KMS-11 (cell line): ENCODE results near the gene DIAPH3.

Experiments used
- H2AFZ ChIP-seq: fragments of 200-600 bp; sonication (generic); 2 replicates; pipeline ENCODE4 v1.6.1; 2016; ENCODE audit warnings: antibody characterized with exemption, mixed run types, low read depth
- H3K27ac ChIP-seq: fragments of 200-600 bp; sonication (generic); 2 replicates; pipeline ENCODE4 v1.6.1; 2016; ENCODE audit warnings: mild to moderate bottlenecking, mixed run types
- H3K27me3 ChIP-seq: fragments of 200-600 bp; sonication (generic); 2 replicates; pipeline ENCODE4 v1.6.1; 2017; ENCODE audit warnings: mild to moderate bottlenecking, low read depth, mixed run types, moderate library complexity; ENCODE audit not compliant: insufficient read depth
- H3K36me3 ChIP-seq: fragments of 200-600 bp; sonication (generic); 2 replicates; pipeline ENCODE4 v1.6.1; 2017; ENCODE audit warnings: mild to moderate bottlenecking, mixed run types; ENCODE audit not compliant: insufficient read depth
- H3K4me1 ChIP-seq: fragments of 200-600 bp; sonication (generic); 2 replicates; pipeline ENCODE4 v1.6.1; 2016; ENCODE audit warnings: mild to moderate bottlenecking, low read depth, mixed run types; ENCODE audit not compliant: poor library complexity, severe bottlenecking
- H3K4me2 ChIP-seq: fragments of 200-600 bp; sonication (generic); 2 replicates; pipeline ENCODE4 v1.7.0; 2016; ENCODE audit warnings: mild to moderate bottlenecking, mixed run types
- H3K4me3 ChIP-seq: fragments of 200-600 bp; sonication (generic); IDR thresholded peaks from 2 replicates; pipeline ENCODE4 v1.6.1; 2017; ENCODE audit warnings: low read depth, low read length, mixed read lengths; ENCODE audit not compliant: insufficient read depth
- H3K79me2 ChIP-seq: fragments of 200-600 bp; sonication (generic); 2 replicates; pipeline ENCODE4 v1.6.1; 2016; ENCODE audit warnings: low read depth, mixed run types; ENCODE audit not compliant: insufficient read depth
- H3K9ac ChIP-seq: fragments of 200-600 bp; sonication (generic); 2 replicates; pipeline ENCODE4 v1.6.1; 2016; ENCODE audit warnings: mild to moderate bottlenecking, mixed run types
- H4K20me1 ChIP-seq: fragments of 200-600 bp; sonication (generic); 2 replicates; pipeline ENCODE4 v1.6.1; 2016; ENCODE audit warnings: mild to moderate bottlenecking, mixed run types; ENCODE audit not compliant: insufficient read depth
- CTCF ChIP-seq: fragments of 200-600 bp; sonication (generic); conservative IDR thresholded peaks from 2 replicates; pipeline ENCODE4 v1.6.1; 2017; ENCODE audit warnings: low read depth, mild to moderate bottlenecking, antibody characterized with exemption, low read length, moderate library complexity, mixed read lengths

Gene DIAPH3

GRCh38 chr13:60174113-60174512, 10.4 kb upstream of the DIAPH3 start:
- no peak overlapping the region for H3K4me3 ChIP-seq
- no peaks in the 10 kb centered on the region for H4K20me1 ChIP-seq
- H3K4me1 ChIP-seq: no peaks in the 10 kb centered on the region
- H3K36me3 ChIP-seq: no peaks in the 10 kb centered on the region
- H3K79me2 ChIP-seq: no peaks in the 10 kb centered on the region
- H3K27ac ChIP-seq: no peak overlapping the region
- H2AFZ ChIP-seq: no peak overlapping the region
- no peak overlapping the region for H3K9ac ChIP-seq
- H3K4me2 ChIP-seq: no peak overlapping the region
- no peak for TF ChIP-seq CTCF
- no peaks in the 10 kb centered on the region for H3K27me3 ChIP-seq

GRCh38 chr13:60172111-60172510, 8.4 kb upstream of the DIAPH3 start:
- Histone ChIP-seq H3K9ac (no peak overlapping the region), H3K27me3 (no peaks in the 10 kb centered on the region), H2AFZ (no peak overlapping the region), H3K4me3 (no peak overlapping the region), H3K4me2 (no peak overlapping the region), H4K20me1 (no peaks in the 10 kb centered on the region), H3K36me3 (no peaks in the 10 kb centered on the region), H3K4me1 (no peaks in the 10 kb centered on the region), H3K27ac (no peak overlapping the region), H3K79me2 (no peaks in the 10 kb centered on the region)
- TF ChIP-seq CTCF: no peak

DNA sequence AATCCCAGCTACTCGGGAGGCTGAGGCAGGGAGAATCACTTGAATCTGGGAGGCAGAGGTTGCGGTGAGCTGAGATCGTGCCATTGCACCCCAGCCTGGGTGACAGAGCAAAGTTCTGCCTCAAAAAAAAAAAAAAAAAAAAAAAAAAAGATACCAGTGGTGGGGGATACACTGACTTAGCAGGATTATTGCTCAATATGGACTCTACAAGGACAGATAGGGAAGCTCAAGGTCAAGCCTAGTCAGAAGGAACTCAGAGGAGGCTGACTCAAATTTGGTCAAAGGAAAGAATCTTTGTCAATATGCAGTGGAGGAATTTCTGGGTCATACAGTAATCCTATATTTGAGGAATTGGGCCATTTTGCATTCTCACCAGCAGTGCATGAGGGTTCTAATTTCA, 6.7 kb upstream of the DIAPH3 start:
- Histone ChIP-seq H2AFZ (no peak overlapping the region), H3K27me3 (no peaks in the 10 kb centered on the region), H3K9ac (no peak overlapping the region), H3K36me3 (no peaks in the 10 kb centered on the region), H3K4me3 (no peak overlapping the region), H3K27ac (no peak overlapping the region), H3K4me2 (no peak overlapping the region), H4K20me1 (no peaks in the 10 kb centered on the region), H3K4me1 (no peaks in the 10 kb centered on the region), H3K79me2 (no peaks in the 10 kb centered on the region)
- TF ChIP-seq CTCF: no peak

DNA sequence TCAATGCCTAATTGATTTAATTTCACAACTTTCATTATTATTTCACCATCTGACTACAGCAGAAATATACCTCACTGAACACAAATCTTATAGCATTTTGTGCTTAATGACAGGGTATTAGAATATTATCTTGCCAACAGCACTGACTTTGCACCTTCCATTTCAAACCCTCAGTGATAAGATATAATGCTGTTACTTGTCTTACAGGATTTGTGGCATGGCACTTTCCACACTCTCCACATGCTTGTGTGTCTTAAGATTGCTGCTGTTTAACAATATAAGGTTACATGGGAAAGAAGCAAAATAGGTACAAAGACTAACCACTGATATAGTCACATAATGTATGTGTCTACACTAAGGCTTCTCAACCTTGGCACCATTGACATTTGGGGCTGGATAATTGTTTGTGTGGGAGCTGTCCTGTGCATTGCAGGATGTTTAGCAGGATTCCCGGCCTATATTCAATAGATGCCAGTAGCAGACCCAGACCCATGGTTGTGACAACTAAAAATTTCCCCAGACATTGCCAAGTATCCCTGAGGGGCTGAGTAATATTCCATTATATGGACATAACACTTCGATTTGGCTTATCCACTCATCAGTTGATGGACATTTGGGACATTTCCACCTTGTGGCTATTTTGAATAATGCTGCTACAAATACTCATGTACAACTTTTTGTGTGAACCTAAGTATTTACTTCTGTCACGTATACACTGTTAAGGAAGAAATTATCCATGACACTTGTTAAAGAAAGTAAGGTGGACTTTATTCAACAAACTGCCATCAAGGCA, 5.7 kb upstream of the DIAPH3 start:
- Histone ChIP-seq H3K9ac (no peak overlapping the region), H3K4me2 (no peak overlapping the region), H3K27ac (no peak overlapping the region), H3K79me2 (no peaks in the 10 kb centered on the region), H3K27me3 (no peaks in the 10 kb centered on the region), H2AFZ (no peak overlapping the region), H3K36me3 (no peaks in the 10 kb centered on the region), H4K20me1 (no peaks in the 10 kb centered on the region), H3K4me1 (no peaks in the 10 kb centered on the region), H3K4me3 (no peak overlapping the region)
- TF ChIP-seq CTCF: no peak
